A549 (cell line): ENCODE measurements around the gene SASH1. TPM values are rescaled to one million over a fixed set of nuclear protein-coding genes. Genes with fewer than 3 reads are reported as not detected.

Experiments
- ATAC-seq, 2 experiments: fragments of 200-7000 bp in 1 of 2; fragments of >200 bp in 1 of 2; cut with Nextera tagmentation in 1 of 2; cut with Tn5 transposase in 1 of 2; 3 replicates each; pipeline versions ENCODE4 v1.8.0 to v1.9.1; 2018 to 2020; ENCODE audit warnings: mild to moderate bottlenecking in 1 of 2, moderate library complexity in 1 of 2
- CTCF ChIA-PET: fragments of 300-600 bp; sonication (Branson Sonifier 250); formaldehyde crosslinking; extraction: SDS; loops from one replicate; lab custom pipeline; 2021; ENCODE audit warnings: antibody characterized with exemption, inconsistent platforms; lab: Yijun Ruan, JAX
- POLR2A ChIA-PET: fragments of 350-600 bp; formaldehyde crosslinking; extraction: SDS; loops from one replicate; lab custom pipeline; 2021; ENCODE audit warnings: antibody characterized with exemption, inconsistent platforms; lab: Yijun Ruan, JAX
- DNase-seq, 2 experiments: peaks; one replicate each; pipeline versions ENCODE4 v3.0.0 to v3.0.0-alpha.2; 2011 to 2016; ENCODE audit warnings: low read depth in 1 of 2, low spot score in 1 of 2
- FAIRE-seq: peaks from 2 replicates; lab custom pipeline; 2011; peaks lifted over from hg19 to GRCh38; lab: Jason Lieb, UNC
- H3K27ac ChIP-seq, 2 experiments: fragments of >200 bp; sonication (Bioruptor Twin); formaldehyde crosslinking; 3 replicates each; pipeline ENCODE4 v1.5.1; 2016 to 2017
- H3K4me1 ChIP-seq: fragments of >200 bp; sonication (Bioruptor Twin); formaldehyde crosslinking; 3 replicates; pipeline ENCODE4 v1.6.1; 2016
- H3K4me2 ChIP-seq: fragments of >200 bp; sonication (Bioruptor Twin); formaldehyde crosslinking; 3 replicates; pipeline ENCODE4 v1.6.1; 2016
- H3K4me3 ChIP-seq: fragments of >200 bp; sonication (Bioruptor Twin); formaldehyde crosslinking; 3 replicates; pipeline ENCODE4 v1.5.1; 2016
- H3K9me3 ChIP-seq: fragments of >200 bp; sonication (Bioruptor Twin); formaldehyde crosslinking; 3 replicates; pipeline ENCODE4 v1.6.1; 2016
- BHLHE40 ChIP-seq: IDR thresholded peaks from 2 replicates; pipeline ENCODE4 v1.6.1; 2012; ENCODE audit warnings: low read depth, low read length, inconsistent platforms
- CBX8 ChIP-seq: fragments of 200-600 bp; sonication (generic); IDR thresholded peaks from 2 replicates; pipeline ENCODE4 v1.6.1; 2016
- CEBPB ChIP-seq, 2 experiments: fragments of >200 bp in 1 of 2; sonication (Bioruptor Twin) in 1 of 2; formaldehyde crosslinking in 1 of 2; IDR thresholded peaks; 2 replicates each; pipeline ENCODE4 v1.6.1; 2012 to 2016
- CHD2 ChIP-seq: fragments of 150-350 bp; IDR thresholded peaks from 2 replicates; pipeline ENCODE4 v1.6.1; 2014; ENCODE audit warnings: low read length; ENCODE audit not compliant: partially characterized antibody
- ESRRA ChIP-seq: fragments of 150-350 bp; IDR thresholded peaks from 2 replicates; pipeline ENCODE4 v1.6.1; 2014; ENCODE audit warnings: mild to moderate bottlenecking, low read length, borderline replicate concordance
- FOSL2 ChIP-seq, 2 experiments: fragments of 450-650 bp in 1 of 2; fragments of >200 bp in 1 of 2; sonication (Bioruptor Twin) in 1 of 2; formaldehyde crosslinking; IDR thresholded peaks; 2 replicates each; pipeline versions ENCODE4 v1.5.0 to v1.6.1; 2016 to 2020; ENCODE audit warnings: mild to moderate bottlenecking in 1 of 2, moderate library complexity in 1 of 2
- HDAC2 ChIP-seq: fragments of 200-600 bp; sonication (generic); IDR thresholded peaks from 2 replicates; pipeline ENCODE4 v1.6.1; 2016
- HOXB5 ChIP-seq: fragments of 250-450 bp; sonication (Bioruptor Pico); IDR thresholded peaks from 2 replicates; pipeline ENCODE4 v1.5.0; 2020; ENCODE audit warnings: mild to moderate bottlenecking, moderate library complexity
- JUNB ChIP-seq: fragments of >200 bp; sonication (Bioruptor Twin); formaldehyde crosslinking; IDR thresholded peaks from 2 replicates; pipeline ENCODE4 v1.6.1; 2016
- KDM1A ChIP-seq: fragments of 200-600 bp; sonication (generic); IDR thresholded peaks from 2 replicates; pipeline ENCODE4 v1.6.1; 2016; ENCODE audit warnings: low read depth, mild to moderate bottlenecking
- RAD21 ChIP-seq, 2 experiments: fragments of >200 bp in 1 of 2; sonication (Bioruptor Twin) in 1 of 2; formaldehyde crosslinking in 1 of 2; IDR thresholded peaks in 1 of 2; conservative IDR thresholded peaks in 1 of 2; 2 replicates in 1 of 2; 3 replicates in 1 of 2; pipeline ENCODE4 v1.6.1; 2012 to 2018; ENCODE audit warnings: inconsistent platforms in 1 of 2
- RARB ChIP-seq: fragments of 250-450 bp; sonication (Bioruptor Pico); IDR thresholded peaks from 2 replicates; pipeline ENCODE4 v1.8.0; 2021; ENCODE audit warnings: mild to moderate bottlenecking, moderate library complexity
- SMC3 ChIP-seq: fragments of >200 bp; sonication (Bioruptor Twin); formaldehyde crosslinking; IDR thresholded peaks from 3 replicates; pipeline ENCODE4 v1.6.1; 2018; ENCODE audit warnings: inconsistent platforms
- TP53 ChIP-seq: fragments of 250-450 bp; sonication (Bioruptor Pico); IDR thresholded peaks from 2 replicates; pipeline ENCODE4 v1.5.0; 2021; ENCODE audit warnings: mild to moderate bottlenecking, moderate library complexity
- WGBS: methylation state at CpG from one replicate; pipeline ENCODE4 v1.1.6; 2017; ENCODE audit errors: missing lambda C conversion rate; 5-methylcytosine and 5-hydroxymethylcytosine counted together
- polyA plus RNA-seq, 4 experiments: library from polyadenylated mRNA; depleted of rRNA in 3 of 4; stranded (reverse); fragments of >200 nt; fragmentation: RNase III in 1 of 4; extraction: RNeasy Plus Mini Kit Qiagen cat#74134 plus additional on column Dnase treatment in 1 of 4; gene quantifications; 2 replicates in 3 of 4; 3 replicates in 1 of 4; pipeline ENCODE4 v1.2.3, GENCODE V29; 2011 to 2017
- TF ChIP-seq, protein P1 (sequence below): fragments of >200 bp; sonication (Bioruptor Twin); formaldehyde crosslinking; IDR thresholded peaks from 3 replicates; pipeline ENCODE4 v1.6.1; 2016
- TF ChIP-seq, protein P2 (sequence below): fragments of >200 bp; sonication (Bioruptor Twin); formaldehyde crosslinking; IDR thresholded peaks from 3 replicates; pipeline ENCODE4 v1.5.1; 2016
- TF ChIP-seq, protein P3 (sequence below): fragments of 200-600 bp; sonication (generic); IDR thresholded peaks from 2 replicates; pipeline ENCODE4 v1.6.1; 2016; ENCODE audit warnings: antibody characterized with exemption, mild to moderate bottlenecking, moderate library complexity
- TF ChIP-seq, protein P4 (sequence below): IDR thresholded peaks from 2 replicates; pipeline ENCODE4 v1.6.1; 2012

SASH1 gene
- polyA plus RNA-seq, 2 of the 4 experiments (the other 2 are of a cell fraction), result 2.5 to 3.0 TPM

DNA sequence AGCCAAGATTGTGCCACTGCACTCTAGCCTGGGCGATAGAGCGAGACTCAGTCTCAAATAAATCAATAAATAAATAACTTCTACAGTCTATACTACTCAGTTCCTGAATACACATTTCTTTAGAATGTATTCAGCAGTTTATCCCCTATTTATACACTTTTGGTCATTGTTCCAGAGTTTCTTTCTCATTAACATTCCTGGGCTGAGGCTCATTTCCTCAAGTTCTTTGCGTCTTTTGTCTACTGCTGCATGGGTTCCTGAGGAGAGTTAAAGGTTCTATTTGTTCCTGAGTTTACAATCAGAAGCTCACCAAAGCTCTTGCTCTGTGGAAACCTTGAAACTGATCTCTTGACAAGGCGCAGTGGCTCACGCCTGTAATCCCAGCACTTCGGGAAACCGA is 37.7 kb upstream of the SASH1 start:
- ATAC-seq, result no peak
- FAIRE-seq, result no peak
- Histone ChIP-seq H3K27ac (no peak overlapping the region), H3K4me3 (no peak overlapping the region)
- DNase-seq, result no peak
- TF ChIP-seq, protein P1, sequence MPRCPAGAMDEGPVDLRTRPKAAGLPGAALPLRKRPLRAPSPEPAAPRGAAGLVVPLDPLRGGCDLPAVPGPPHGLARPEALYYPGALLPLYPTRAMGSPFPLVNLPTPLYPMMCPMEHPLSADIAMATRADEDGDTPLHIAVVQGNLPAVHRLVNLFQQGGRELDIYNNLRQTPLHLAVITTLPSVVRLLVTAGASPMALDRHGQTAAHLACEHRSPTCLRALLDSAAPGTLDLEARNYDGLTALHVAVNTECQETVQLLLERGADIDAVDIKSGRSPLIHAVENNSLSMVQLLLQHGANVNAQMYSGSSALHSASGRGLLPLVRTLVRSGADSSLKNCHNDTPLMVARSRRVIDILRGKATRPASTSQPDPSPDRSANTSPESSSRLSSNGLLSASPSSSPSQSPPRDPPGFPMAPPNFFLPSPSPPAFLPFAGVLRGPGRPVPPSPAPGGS, result no peak
- no peak for TF ChIP-seq ESRRA
- TF ChIP-seq KDM1A, result no peak
- TF ChIP-seq CBX8, result no peak
- no peak for TF ChIP-seq CEBPB (IDR thresholded peaks at IDR 0.05)
- TF ChIP-seq TP53 (CRISPR knock-in tag), result no peak
- TF ChIP-seq JUNB, result no peak
- TF ChIP-seq, protein P2, sequence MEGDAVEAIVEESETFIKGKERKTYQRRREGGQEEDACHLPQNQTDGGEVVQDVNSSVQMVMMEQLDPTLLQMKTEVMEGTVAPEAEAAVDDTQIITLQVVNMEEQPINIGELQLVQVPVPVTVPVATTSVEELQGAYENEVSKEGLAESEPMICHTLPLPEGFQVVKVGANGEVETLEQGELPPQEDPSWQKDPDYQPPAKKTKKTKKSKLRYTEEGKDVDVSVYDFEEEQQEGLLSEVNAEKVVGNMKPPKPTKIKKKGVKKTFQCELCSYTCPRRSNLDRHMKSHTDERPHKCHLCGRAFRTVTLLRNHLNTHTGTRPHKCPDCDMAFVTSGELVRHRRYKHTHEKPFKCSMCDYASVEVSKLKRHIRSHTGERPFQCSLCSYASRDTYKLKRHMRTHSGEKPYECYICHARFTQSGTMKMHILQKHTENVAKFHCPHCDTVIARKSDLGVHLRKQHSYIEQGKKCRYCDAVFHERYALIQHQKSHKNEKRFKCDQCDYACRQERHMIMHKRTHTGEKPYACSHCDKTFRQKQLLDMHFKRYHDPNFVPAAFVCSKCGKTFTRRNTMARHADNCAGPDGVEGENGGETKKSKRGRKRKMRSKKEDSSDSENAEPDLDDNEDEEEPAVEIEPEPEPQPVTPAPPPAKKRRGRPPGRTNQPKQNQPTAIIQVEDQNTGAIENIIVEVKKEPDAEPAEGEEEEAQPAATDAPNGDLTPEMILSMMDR, result no peak
- TF ChIP-seq SMC3, result no peak
- TF ChIP-seq, protein P3, sequence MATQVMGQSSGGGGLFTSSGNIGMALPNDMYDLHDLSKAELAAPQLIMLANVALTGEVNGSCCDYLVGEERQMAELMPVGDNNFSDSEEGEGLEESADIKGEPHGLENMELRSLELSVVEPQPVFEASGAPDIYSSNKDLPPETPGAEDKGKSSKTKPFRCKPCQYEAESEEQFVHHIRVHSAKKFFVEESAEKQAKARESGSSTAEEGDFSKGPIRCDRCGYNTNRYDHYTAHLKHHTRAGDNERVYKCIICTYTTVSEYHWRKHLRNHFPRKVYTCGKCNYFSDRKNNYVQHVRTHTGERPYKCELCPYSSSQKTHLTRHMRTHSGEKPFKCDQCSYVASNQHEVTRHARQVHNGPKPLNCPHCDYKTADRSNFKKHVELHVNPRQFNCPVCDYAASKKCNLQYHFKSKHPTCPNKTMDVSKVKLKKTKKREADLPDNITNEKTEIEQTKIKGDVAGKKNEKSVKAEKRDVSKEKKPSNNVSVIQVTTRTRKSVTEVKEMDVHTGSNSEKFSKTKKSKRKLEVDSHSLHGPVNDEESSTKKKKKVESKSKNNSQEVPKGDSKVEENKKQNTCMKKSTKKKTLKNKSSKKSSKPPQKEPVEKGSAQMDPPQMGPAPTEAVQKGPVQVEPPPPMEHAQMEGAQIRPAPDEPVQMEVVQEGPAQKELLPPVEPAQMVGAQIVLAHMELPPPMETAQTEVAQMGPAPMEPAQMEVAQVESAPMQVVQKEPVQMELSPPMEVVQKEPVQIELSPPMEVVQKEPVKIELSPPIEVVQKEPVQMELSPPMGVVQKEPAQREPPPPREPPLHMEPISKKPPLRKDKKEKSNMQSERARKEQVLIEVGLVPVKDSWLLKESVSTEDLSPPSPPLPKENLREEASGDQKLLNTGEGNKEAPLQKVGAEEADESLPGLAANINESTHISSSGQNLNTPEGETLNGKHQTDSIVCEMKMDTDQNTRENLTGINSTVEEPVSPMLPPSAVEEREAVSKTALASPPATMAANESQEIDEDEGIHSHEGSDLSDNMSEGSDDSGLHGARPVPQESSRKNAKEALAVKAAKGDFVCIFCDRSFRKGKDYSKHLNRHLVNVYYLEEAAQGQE, result no peak
- TF ChIP-seq BHLHE40, result no peak
- TF ChIP-seq, all 56 proteins: peak for 0
- H3K9me3 ChIP-seq, result no peaks in the 10 kb centered on the region
- WGBS, result 93% methylated on average over 6 of the region's 7 CpGs
- no peak overlapping the region for H3K4me2 ChIP-seq
- ChIA-PET POLR2A (no interaction called here), CTCF (interaction anchor here (0.6 to 0.7 kb wide), 2 partner anchors 13 to 350 kb away, joined by 3 to 4 read pairs; no protein-coding TSS in a partner anchor)
- H3K4me1 ChIP-seq, result no peaks in the 10 kb centered on the region

DNA sequence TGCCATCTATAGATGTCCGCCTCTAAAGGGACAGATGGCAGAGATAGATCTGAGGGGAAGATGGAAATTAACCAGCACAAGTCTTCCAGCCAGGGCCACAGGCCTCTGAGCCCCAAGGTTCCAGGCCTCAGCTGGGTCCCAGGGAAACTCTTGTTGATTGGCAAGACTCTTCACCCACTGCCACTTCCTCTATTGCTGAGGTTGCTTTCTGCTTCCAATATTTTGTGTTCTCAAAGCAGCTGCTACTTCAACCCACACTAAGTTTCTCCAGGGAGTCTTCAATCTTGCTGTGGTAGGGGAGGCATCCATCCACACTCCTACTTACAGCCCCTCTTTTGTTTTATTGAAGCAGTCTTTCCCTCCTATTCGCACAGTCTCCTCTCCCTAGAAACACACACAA is 36.4 kb upstream of the SASH1 start:
- 90% methylated on average over 2 of the region's 2 CpGs for WGBS
- DNase-seq (no peak), ATAC-seq (no peak)
- POLR2A ChIA-PET, result no interaction called here
- H3K9me3 ChIP-seq, result no peaks in the 10 kb centered on the region
- TF ChIP-seq HDAC2 (no peak), FOSL2 (IDR thresholded peaks at IDR 0.05) (no peak), FOSL2 (CRISPR knock-in tag; IDR thresholded peaks at IDR 0.05) (no peak), HOXB5 (CRISPR knock-in tag) (no peak), RARB (no peak), CHD2 (no peak), RAD21 (conservative IDR thresholded peaks at IDR 0.05 in 1 of 2, IDR thresholded peaks at IDR 0.05 in 1 of 2) (no peak)
- TF ChIP-seq, protein P4, sequence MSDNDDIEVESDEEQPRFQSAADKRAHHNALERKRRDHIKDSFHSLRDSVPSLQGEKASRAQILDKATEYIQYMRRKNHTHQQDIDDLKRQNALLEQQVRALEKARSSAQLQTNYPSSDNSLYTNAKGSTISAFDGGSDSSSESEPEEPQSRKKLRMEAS, result no peak
- TF ChIP-seq, all 56 proteins: peak for 0
- H3K4me3 ChIP-seq, result no peak overlapping the region
- no peaks in the 10 kb centered on the region for H3K4me1 ChIP-seq
- no peak for FAIRE-seq
- no peak overlapping the region for H3K27ac ChIP-seq
- CTCF ChIA-PET, result interaction anchor here (0.7 kb wide), 1 partner anchor 29 kb away, joined by 3 read pairs; no protein-coding TSS in a partner anchor
- no peak overlapping the region for H3K4me2 ChIP-seq
